ENCODE results near the gene ASAP3.

GRCh38 chr1:23383577-23384311, 100.2 kb downstream of the ASAP3 start:
- TF ChIP-seq, protein P1, sequence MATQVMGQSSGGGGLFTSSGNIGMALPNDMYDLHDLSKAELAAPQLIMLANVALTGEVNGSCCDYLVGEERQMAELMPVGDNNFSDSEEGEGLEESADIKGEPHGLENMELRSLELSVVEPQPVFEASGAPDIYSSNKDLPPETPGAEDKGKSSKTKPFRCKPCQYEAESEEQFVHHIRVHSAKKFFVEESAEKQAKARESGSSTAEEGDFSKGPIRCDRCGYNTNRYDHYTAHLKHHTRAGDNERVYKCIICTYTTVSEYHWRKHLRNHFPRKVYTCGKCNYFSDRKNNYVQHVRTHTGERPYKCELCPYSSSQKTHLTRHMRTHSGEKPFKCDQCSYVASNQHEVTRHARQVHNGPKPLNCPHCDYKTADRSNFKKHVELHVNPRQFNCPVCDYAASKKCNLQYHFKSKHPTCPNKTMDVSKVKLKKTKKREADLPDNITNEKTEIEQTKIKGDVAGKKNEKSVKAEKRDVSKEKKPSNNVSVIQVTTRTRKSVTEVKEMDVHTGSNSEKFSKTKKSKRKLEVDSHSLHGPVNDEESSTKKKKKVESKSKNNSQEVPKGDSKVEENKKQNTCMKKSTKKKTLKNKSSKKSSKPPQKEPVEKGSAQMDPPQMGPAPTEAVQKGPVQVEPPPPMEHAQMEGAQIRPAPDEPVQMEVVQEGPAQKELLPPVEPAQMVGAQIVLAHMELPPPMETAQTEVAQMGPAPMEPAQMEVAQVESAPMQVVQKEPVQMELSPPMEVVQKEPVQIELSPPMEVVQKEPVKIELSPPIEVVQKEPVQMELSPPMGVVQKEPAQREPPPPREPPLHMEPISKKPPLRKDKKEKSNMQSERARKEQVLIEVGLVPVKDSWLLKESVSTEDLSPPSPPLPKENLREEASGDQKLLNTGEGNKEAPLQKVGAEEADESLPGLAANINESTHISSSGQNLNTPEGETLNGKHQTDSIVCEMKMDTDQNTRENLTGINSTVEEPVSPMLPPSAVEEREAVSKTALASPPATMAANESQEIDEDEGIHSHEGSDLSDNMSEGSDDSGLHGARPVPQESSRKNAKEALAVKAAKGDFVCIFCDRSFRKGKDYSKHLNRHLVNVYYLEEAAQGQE (IDR thresholded peaks at IDR 0.05): no peak
- TF ChIP-seq POLR2A (IDR thresholded peaks at IDR 0.05; ENCODE audit: low read length) (no peak), EP300 (IDR thresholded peaks at IDR 0.05) (no peak), JUN (IDR thresholded peaks at IDR 0.05) (no peak), RAD21 (conservative IDR thresholded peaks at IDR 0.05 in 1 of 2, IDR thresholded peaks at IDR 0.05 in 1 of 2) (no peak)
- TF ChIP-seq, protein P2, sequence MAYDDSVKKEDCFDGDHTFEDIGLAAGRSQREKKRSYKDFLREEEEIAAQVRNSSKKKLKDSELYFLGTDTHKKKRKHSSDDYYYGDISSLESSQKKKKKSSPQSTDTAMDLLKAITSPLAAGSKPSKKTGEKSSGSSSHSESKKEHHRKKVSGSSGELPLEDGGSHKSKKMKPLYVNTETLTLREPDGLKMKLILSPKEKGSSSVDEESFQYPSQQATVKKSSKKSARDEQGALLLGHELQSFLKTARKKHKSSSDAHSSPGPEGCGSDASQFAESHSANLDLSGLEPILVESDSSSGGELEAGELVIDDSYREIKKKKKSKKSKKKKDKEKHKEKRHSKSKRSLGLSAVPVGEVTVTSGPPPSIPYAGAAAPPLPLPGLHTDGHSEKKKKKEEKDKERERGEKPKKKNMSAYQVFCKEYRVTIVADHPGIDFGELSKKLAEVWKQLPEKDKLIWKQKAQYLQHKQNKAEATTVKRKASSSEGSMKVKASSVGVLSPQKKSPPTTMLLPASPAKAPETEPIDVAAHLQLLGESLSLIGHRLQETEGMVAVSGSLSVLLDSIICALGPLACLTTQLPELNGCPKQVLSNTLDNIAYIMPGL (CRISPR knock-in tag; IDR thresholded peaks at IDR 0.05; ENCODE audit: borderline replicate concordance): no peak
- TF ChIP-seq, protein P3, sequence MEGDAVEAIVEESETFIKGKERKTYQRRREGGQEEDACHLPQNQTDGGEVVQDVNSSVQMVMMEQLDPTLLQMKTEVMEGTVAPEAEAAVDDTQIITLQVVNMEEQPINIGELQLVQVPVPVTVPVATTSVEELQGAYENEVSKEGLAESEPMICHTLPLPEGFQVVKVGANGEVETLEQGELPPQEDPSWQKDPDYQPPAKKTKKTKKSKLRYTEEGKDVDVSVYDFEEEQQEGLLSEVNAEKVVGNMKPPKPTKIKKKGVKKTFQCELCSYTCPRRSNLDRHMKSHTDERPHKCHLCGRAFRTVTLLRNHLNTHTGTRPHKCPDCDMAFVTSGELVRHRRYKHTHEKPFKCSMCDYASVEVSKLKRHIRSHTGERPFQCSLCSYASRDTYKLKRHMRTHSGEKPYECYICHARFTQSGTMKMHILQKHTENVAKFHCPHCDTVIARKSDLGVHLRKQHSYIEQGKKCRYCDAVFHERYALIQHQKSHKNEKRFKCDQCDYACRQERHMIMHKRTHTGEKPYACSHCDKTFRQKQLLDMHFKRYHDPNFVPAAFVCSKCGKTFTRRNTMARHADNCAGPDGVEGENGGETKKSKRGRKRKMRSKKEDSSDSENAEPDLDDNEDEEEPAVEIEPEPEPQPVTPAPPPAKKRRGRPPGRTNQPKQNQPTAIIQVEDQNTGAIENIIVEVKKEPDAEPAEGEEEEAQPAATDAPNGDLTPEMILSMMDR (IDR thresholded peaks at IDR 0.05): no peak

All from A549 (cell line).